Breast epithelium (tissue), 3 donors: Measurements from ENCODE around the gene ZNF324B.
"Not testable (repeated sequence)": the region's sequence is repeated elsewhere in the genome, so short reads cannot be mapped to it uniquely, and the experiment has no call there.

Experiments
- CTCF ChIP-seq, 3 donors: fragments of 450-650 bp; IDR thresholded peaks; one replicate each; pipeline ENCODE4 v1.5.1; 2016 to 2017; ENCODE audit warnings: antibody characterized with exemption in 3 of 3, mild to moderate bottlenecking in 3 of 3, moderate library complexity in 3 of 3
- POLR2A ChIP-seq: fragments of 450-650 bp; IDR thresholded peaks from one replicate; pipeline ENCODE4 v1.6.1; 2016; ENCODE audit warnings: antibody characterized with exemption, mild to moderate bottlenecking, moderate library complexity

GRCh38 chr19:58403920-58404478 is 47.4 kb upstream of the ZNF324B start:
- not testable (repeated sequence) for TF ChIP-seq CTCF (IDR thresholded peaks at IDR 0.05); POLR2A
